ENCODE measurements around the gene PIGK.

PIGK gene

DNA sequence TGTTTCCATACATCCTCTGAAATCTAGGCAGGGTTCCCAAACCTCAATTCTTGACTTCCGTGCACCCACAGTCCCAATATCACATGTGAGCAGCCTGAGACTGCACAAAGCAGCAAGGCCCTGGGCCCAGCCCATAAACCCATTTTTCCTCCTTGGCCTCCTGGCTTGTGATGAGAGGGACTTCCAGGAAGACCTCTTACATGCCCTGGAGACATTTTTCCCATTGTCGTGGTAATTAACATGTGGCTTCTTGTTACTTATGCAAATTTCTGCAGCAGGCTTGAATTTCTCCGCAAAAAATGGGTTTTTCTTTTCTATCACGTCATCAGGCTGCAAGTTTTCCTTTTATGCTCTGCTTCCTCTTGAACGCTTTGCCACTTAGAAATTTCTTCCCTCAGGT, 3.3 kb upstream of the PIGK start:
- TF ChIP-seq ZNF585B (tag by site-specific recombination; IDR thresholded peaks at IDR 0.05): peak; percentile 31; the same call in 1 of the 2 replicates
- TF ChIP-seq ZNF658 (tag by site-specific recombination; IDR thresholded peaks at IDR 0.05): no peak
- no peak overlapping the region for H3K4me3 ChIP-seq (ENCODE audit: low read depth, low read length)
- no peak overlapping the region for H3K27ac ChIP-seq (ENCODE audit: extremely low read depth, low read depth, low read length)
- ChIA-PET POLR2A (no interaction called here), CTCF (no interaction called here)
- H3K36me3 ChIP-seq (ENCODE audit: control insufficient read depth in 2 of 2, insufficient read depth in 1 of 2, low read length in 2 of 2): peaks cover 0 to 22% of the 10 kb centered on the region in 2 experiments; a peak in 2 of 3 replicates
- H3K4me1 ChIP-seq (ENCODE audit: control insufficient read depth, insufficient read depth, low read length): no peaks in the 10 kb centered on the region
- H3K9me3 ChIP-seq (ENCODE audit: control insufficient read depth, insufficient read depth, low read depth, low read length): no peaks in the 10 kb centered on the region

DNA sequence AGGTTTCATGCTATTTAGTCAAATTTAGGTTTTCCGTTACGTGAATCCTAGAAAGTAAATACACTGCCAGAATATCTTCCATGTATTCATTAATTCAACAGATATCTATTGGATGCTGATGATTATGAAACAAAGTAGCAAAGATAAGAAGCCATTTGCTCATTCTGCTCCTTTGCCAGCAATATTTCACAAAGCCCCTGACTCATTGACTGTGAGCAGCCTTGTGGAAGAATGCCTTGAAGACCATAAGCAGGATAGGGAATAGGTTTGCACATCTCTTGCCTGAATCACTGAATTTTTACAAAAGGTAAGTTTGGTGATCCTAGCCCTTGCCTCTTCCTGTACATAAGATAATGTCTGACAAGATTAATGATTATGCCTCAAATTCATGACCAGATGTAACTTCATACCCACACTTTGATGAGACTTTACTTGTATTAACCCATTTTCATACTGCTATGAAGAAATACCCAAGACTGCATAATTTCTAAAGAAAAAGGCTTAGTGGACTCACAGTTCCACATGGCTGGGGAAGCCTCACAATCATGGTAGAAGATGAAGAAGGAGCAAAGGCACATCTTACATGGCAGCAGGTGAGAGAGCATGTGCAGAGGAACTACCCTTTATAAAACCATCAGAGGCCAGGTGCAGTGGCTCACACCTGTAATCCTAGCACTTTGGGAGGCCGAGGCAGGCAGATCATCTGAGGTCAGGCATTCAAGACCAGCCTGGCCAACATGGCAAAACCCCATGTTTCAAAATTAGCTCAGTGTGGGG, 1.6 kb upstream of the PIGK start:
- no peaks in the 10 kb centered on the region for H3K4me1 ChIP-seq (ENCODE audit: control insufficient read depth, insufficient read depth, low read length)
- CTCF ChIA-PET: interaction anchor here (1.4 kb wide), 1 partner anchor 59 kb away, joined by 3 read pairs; no protein-coding TSS in a partner anchor
- peaks cover 0 to 22% of the 10 kb centered on the region in 2 experiments; a peak in 2 of 3 replicates for H3K36me3 ChIP-seq (ENCODE audit: control insufficient read depth in 2 of 2, insufficient read depth in 1 of 2, low read length in 2 of 2)
- POLR2A ChIA-PET: no interaction called here
- no peaks in the 10 kb centered on the region for H3K9me3 ChIP-seq (ENCODE audit: control insufficient read depth, insufficient read depth, low read depth, low read length)
- H3K4me3 ChIP-seq (ENCODE audit: low read depth, low read length): no peak overlapping the region
- no peak overlapping the region for H3K27ac ChIP-seq (ENCODE audit: extremely low read depth, low read depth, low read length)
- no peak for TF ChIP-seq ZNF792 (tag by site-specific recombination; IDR thresholded peaks at IDR 0.05)
- no peak for TF ChIP-seq PRDM1 (tag by site-specific recombination; IDR thresholded peaks at IDR 0.05)
- no peak for TF ChIP-seq ZBTB21 (tag by site-specific recombination; IDR thresholded peaks at IDR 0.05)
- no peak for TF ChIP-seq ZNF658 (tag by site-specific recombination; IDR thresholded peaks at IDR 0.05)
- no peak for TF ChIP-seq ZNF266 (tag by site-specific recombination; IDR thresholded peaks at IDR 0.05; ENCODE audit: low read depth)
- TF ChIP-seq, protein P1, sequence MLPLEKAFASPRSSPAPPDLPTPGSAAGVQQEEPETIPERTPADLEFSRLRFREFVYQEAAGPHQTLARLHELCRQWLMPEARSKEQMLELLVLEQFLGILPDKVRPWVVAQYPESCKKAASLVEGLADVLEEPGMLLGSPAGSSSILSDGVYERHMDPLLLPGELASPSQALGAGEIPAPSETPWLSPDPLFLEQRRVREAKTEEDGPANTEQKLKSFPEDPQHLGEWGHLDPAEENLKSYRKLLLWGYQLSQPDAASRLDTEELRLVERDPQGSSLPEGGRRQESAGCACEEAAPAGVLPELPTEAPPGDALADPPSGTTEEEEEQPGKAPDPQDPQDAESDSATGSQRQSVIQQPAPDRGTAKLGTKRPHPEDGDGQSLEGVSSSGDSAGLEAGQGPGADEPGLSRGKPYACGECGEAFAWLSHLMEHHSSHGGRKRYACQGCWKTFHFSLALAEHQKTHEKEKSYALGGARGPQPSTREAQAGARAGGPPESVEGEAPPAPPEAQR (tag by site-specific recombination; IDR thresholded peaks at IDR 0.05): no peak
- TF ChIP-seq, protein P2, sequence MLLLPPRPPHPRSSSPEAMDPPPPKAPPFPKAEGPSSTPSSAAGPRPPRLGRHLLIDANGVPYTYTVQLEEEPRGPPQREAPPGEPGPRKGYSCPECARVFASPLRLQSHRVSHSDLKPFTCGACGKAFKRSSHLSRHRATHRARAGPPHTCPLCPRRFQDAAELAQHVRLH (tag by site-specific recombination; IDR thresholded peaks at IDR 0.05): no peak
- TF ChIP-seq, protein P3, sequence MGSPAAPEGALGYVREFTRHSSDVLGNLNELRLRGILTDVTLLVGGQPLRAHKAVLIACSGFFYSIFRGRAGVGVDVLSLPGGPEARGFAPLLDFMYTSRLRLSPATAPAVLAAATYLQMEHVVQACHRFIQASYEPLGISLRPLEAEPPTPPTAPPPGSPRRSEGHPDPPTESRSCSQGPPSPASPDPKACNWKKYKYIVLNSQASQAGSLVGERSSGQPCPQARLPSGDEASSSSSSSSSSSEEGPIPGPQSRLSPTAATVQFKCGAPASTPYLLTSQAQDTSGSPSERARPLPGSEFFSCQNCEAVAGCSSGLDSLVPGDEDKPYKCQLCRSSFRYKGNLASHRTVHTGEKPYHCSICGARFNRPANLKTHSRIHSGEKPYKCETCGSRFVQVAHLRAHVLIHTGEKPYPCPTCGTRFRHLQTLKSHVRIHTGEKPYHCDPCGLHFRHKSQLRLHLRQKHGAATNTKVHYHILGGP (tag by site-specific recombination; IDR thresholded peaks at IDR 0.05): no peak
- no peak for TF ChIP-seq ZNF76 (tag by site-specific recombination; IDR thresholded peaks at IDR 0.05; ENCODE audit: borderline replicate concordance, low read depth)
- no peak for TF ChIP-seq SCRT1 (tag by site-specific recombination; IDR thresholded peaks at IDR 0.05; ENCODE audit: borderline replicate concordance)
- TF ChIP-seq ZNF544 (tag by site-specific recombination; IDR thresholded peaks at IDR 0.05): no peak
- TF ChIP-seq, protein P4, sequence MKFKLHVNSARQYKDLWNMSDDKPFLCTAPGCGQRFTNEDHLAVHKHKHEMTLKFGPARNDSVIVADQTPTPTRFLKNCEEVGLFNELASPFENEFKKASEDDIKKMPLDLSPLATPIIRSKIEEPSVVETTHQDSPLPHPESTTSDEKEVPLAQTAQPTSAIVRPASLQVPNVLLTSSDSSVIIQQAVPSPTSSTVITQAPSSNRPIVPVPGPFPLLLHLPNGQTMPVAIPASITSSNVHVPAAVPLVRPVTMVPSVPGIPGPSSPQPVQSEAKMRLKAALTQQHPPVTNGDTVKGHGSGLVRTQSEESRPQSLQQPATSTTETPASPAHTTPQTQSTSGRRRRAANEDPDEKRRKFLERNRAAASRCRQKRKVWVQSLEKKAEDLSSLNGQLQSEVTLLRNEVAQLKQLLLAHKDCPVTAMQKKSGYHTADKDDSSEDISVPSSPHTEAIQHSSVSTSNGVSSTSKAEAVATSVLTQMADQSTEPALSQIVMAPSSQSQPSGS (tag by site-specific recombination; IDR thresholded peaks at IDR 0.05; ENCODE audit: low read depth): no peak
- no peak for TF ChIP-seq SALL2 (tag by site-specific recombination; IDR thresholded peaks at IDR 0.05; ENCODE audit: borderline replicate concordance)
- TF ChIP-seq, protein P5, sequence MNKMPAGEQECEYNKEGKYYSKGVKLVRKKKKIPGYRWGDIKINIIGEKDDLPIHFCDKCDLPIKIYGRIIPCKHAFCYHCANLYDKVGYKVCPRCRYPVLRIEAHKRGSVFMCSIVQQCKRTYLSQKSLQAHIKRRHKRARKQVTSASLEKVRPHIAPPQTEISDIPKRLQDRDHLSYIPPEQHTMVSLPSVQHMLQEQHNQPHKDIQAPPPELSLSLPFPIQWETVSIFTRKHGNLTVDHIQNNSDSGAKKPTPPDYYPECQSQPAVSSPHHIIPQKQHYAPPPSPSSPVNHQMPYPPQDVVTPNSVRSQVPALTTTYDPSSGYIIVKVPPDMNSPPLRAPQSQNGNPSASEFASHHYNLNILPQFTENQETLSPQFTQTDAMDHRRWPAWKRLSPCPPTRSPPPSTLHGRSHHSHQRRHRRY (tag by site-specific recombination; IDR thresholded peaks at IDR 0.05): no peak
- TF ChIP-seq ZNF324 (tag by site-specific recombination; IDR thresholded peaks at IDR 0.05): no peak
- TF ChIP-seq, protein P6, sequence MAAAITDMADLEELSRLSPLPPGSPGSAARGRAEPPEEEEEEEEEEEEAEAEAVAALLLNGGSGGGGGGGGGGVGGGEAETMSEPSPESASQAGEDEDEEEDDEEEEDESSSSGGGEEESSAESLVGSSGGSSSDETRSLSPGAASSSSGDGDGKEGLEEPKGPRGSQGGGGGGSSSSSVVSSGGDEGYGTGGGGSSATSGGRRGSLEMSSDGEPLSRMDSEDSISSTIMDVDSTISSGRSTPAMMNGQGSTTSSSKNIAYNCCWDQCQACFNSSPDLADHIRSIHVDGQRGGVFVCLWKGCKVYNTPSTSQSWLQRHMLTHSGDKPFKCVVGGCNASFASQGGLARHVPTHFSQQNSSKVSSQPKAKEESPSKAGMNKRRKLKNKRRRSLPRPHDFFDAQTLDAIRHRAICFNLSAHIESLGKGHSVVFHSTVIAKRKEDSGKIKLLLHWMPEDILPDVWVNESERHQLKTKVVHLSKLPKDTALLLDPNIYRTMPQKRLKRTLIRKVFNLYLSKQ (tag by site-specific recombination; IDR thresholded peaks at IDR 0.05; ENCODE audit: borderline replicate concordance): no peak
- TF ChIP-seq ZNF571 (tag by site-specific recombination; IDR thresholded peaks at IDR 0.05): no peak
- no peak for TF ChIP-seq ZNF140 (tag by site-specific recombination; IDR thresholded peaks at IDR 0.05)
